Osteocyte (in vitro differentiated cells): ENCODE measurements around the gene CNTNAP2. TPM values are rescaled to one million over a fixed set of nuclear protein-coding genes. Genes with fewer than 3 reads are reported as not detected.
A peak's percentile ranks its signal among the peaks of the same experiment; 100 is the strongest.

Experiments
- DNase-seq: peaks from one replicate; pipeline ENCODE4 v3.0.0; 2021; ENCODE audit warnings: mixed read lengths; ENCODE audit not compliant: unreplicated experiment; ENCODE audit errors: extremely low spot score
- H3K27ac Mint-ChIP-seq: one replicate; pipeline ENCODE4 v1.8.0; 2021; ENCODE audit warnings: mild to moderate bottlenecking, mixed read lengths; ENCODE audit not compliant: unreplicated experiment
- H3K27me3 Mint-ChIP-seq: one replicate; pipeline ENCODE4 v1.8.0; 2021; ENCODE audit warnings: mixed read lengths; ENCODE audit not compliant: unreplicated experiment
- H3K36me3 Mint-ChIP-seq: one replicate; pipeline ENCODE4 v1.8.0; 2021; ENCODE audit warnings: mixed read lengths; ENCODE audit not compliant: unreplicated experiment
- H3K4me1 Mint-ChIP-seq: one replicate; pipeline ENCODE4 v1.8.0; 2021; ENCODE audit warnings: mixed read lengths; ENCODE audit not compliant: unreplicated experiment
- H3K4me3 Mint-ChIP-seq: one replicate; pipeline ENCODE4 v1.8.0; 2021; ENCODE audit warnings: mild to moderate bottlenecking, moderate library complexity, mixed read lengths; ENCODE audit not compliant: unreplicated experiment
- H3K9me3 Mint-ChIP-seq: one replicate; pipeline ENCODE4 v1.8.0; 2021; ENCODE audit warnings: mixed read lengths; ENCODE audit not compliant: unreplicated experiment
- CTCF ChIP-seq: fragments of 200-600 bp; sonication (generic); IDR thresholded peaks from 2 replicates; pipeline ENCODE4 v1.5.0; 2021; ENCODE audit warnings: antibody characterized with exemption, mild to moderate bottlenecking, moderate library complexity
- total RNA-seq: library from RNA; stranded (reverse); gene quantifications from 2 replicates; pipeline ENCODE4 v1.2.1, GENCODE V29; 2021

CNTNAP2 gene
- total RNA-seq, 1 donor from 2014 or later = 1.4 TPM

- Mint-ChIP-seq H3K36me3 (no peaks in the 10 kb centered on the region), H3K27ac (no peak overlapping the region), H3K9me3 (no peaks in the 10 kb centered on the region), H3K27me3 (peaks cover 17% of the 10 kb centered on the region), H3K4me1 (peaks cover 14% of the 10 kb centered on the region), H3K4me3 (peak overlapping the region; percentile 84)
- no peak for DNase-seq
- no peak for TF ChIP-seq CTCF
Measured at GRCh38 chr7:146115548-146115850, 1.1 kb upstream of the CNTNAP2 start.

GRCh38 chr7:146115851-146116520 lies 615 bp upstream of the CNTNAP2 start:
- Mint-ChIP-seq H3K9me3 (no peaks in the 10 kb centered on the region), H3K4me3 (peak overlapping the region; percentile 84), H3K27me3 (peaks cover 17% of the 10 kb centered on the region), H3K36me3 (no peaks in the 10 kb centered on the region), H3K4me1 (peaks cover 14% of the 10 kb centered on the region), H3K27ac (no peak overlapping the region)
- peak; percentile 87 for DNase-seq
- no peak for TF ChIP-seq CTCF

GRCh38 chr7:146117576-146117975 lies 975 bp downstream of the CNTNAP2 start:
- TF ChIP-seq CTCF = no peak
- H3K27ac Mint-ChIP-seq = no peak overlapping the region
- peak overlapping the region; percentile 8 for H3K4me3 Mint-ChIP-seq
- H3K27me3 Mint-ChIP-seq = peaks cover 17% of the 10 kb centered on the region
- peaks cover 14% of the 10 kb centered on the region for H3K4me1 Mint-ChIP-seq
- no peaks in the 10 kb centered on the region for H3K9me3 Mint-ChIP-seq
- no peak for DNase-seq
- H3K36me3 Mint-ChIP-seq = no peaks in the 10 kb centered on the region

- TF ChIP-seq CTCF = peak; percentile 13
- H3K4me3 Mint-ChIP-seq = no peak overlapping the region
- H3K4me1 Mint-ChIP-seq = peaks cover 14% of the 10 kb centered on the region
- H3K36me3 Mint-ChIP-seq = no peaks in the 10 kb centered on the region
- H3K27me3 Mint-ChIP-seq = peaks cover 17% of the 10 kb centered on the region
- H3K27ac Mint-ChIP-seq = no peak overlapping the region
- no peak for DNase-seq
- H3K9me3 Mint-ChIP-seq = no peaks in the 10 kb centered on the region
Measured at GRCh38 chr7:146119002-146119401, 2.4 kb downstream of the CNTNAP2 start.

GRCh38 chr7:146123715-146124114 lies 7.1 kb downstream of the CNTNAP2 start:
- no peaks in the 10 kb centered on the region for H3K36me3 Mint-ChIP-seq
- no peak overlapping the region for H3K27ac Mint-ChIP-seq
- no peak for TF ChIP-seq CTCF
- no peaks in the 10 kb centered on the region for H3K9me3 Mint-ChIP-seq
- no peak for DNase-seq
- H3K4me3 Mint-ChIP-seq = no peak overlapping the region
- no peaks in the 10 kb centered on the region for H3K27me3 Mint-ChIP-seq
- no peaks in the 10 kb centered on the region for H3K4me1 Mint-ChIP-seq
